GM20000 (cell line): Measurements from ENCODE around the gene EMP1.

Source experiments
- DNase-seq: peaks from one replicate; pipeline ENCODE4 v3.0.0; 2012; ENCODE audit warnings: low spot score
- CTCF ChIP-seq: IDR thresholded peaks from 2 replicates; pipeline ENCODE4 v1.5.1; 2012; ENCODE audit warnings: mild to moderate bottlenecking, control low read depth; ENCODE audit errors: extremely low read depth, missing control alignments

EMP1 gene

GRCh38 chr12:13197526-13198143, 1.1 kb downstream of the EMP1 start:
- no peak for TF ChIP-seq CTCF
- DNase-seq = no peak

- no peak for DNase-seq
- no peak for TF ChIP-seq CTCF
Observed at GRCh38 chr12:13198241-13198640, 1.7 kb downstream of the EMP1 start.

GRCh38 chr12:13198876-13199275, 2.4 kb downstream of the EMP1 start:
- no peak for TF ChIP-seq CTCF
- DNase-seq = no peak

GRCh38 chr12:13199592-13199991, 3.1 kb downstream of the EMP1 start:
- no peak for DNase-seq
- TF ChIP-seq CTCF = no peak

GRCh38 chr12:13200841-13201240, 4.3 kb downstream of the EMP1 start:
- no peak for DNase-seq
- no peak for TF ChIP-seq CTCF

GRCh38 chr12:13203034-13203922, 6.8 kb downstream of the EMP1 start:
- TF ChIP-seq CTCF = no peak
- DNase-seq = peak; percentile 27

GRCh38 chr12:13204428-13204827, 7.9 kb downstream of the EMP1 start:
- no peak for DNase-seq

More at GRCh38 chr12:13204428-13204827, 7.9 kb downstream of the EMP1 start:
- no peak for TF ChIP-seq CTCF
